Hepatocyte (in vitro differentiated cells): Measurements from ENCODE around the gene XAGE5.
"Not testable (repeated sequence)": the region's sequence is repeated elsewhere in the genome, so short reads cannot be mapped to it uniquely, and the experiment has no call there.

ENCODE experiments used
- CTCF ChIP-seq: fragments of 200-600 bp; sonication (generic); IDR thresholded peaks from 2 replicates; pipeline ENCODE4 v1.5.1; 2016; ENCODE audit warnings: antibody characterized with exemption, mild to moderate bottlenecking; ENCODE audit not compliant: poor library complexity
- EZH2phosphoT487 ChIP-seq: fragments of 200-600 bp; sonication (generic); IDR thresholded peaks from one replicate; pipeline ENCODE4 v1.6.1; 2018; ENCODE audit warnings: antibody characterized with exemption, mild to moderate bottlenecking, low read depth, moderate library complexity; ENCODE audit not compliant: unreplicated experiment, severe bottlenecking

GRCh38 chrX:52773504-52773903 is 37.6 kb upstream of the XAGE5 start:
- not testable (repeated sequence) for TF ChIP-seq CTCF, EZH2phosphoT487
